Measurements from ENCODE around the gene PLD2. TPM values are rescaled to one million over a fixed set of nuclear protein-coding genes. Genes with fewer than 3 reads are reported as not detected.

PLD2 gene
- total and polyA plus RNA-seq, 5 donors from 2014 or later: 1.6 to 36.4 (median 2.0) TPM

DNA sequence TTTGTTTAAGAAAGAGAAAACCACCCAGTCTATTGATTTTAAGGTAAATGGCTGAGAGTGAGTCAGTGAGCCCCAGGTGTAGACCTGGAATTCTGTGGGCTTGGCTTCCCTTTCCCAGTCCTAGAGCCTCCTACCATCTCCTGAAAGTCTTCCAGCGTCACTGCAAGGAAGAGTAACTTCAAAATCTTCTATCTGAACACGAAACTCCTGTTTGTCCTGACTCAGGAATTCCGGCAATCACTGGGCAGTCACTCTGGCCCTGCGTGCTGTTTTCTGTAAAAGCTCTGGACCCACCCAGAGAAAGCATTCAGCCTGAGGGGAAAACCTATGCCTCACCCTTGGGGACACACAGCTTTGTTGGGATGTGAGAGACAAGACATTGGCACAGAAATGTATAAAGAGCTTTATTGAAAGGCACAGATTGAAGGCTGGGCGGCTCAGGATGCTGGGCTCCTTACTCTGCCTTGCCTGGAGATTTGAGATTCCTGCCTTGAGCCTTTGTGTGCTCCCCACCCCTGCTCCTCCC lies 42.1 kb downstream of the PLD2 start:
- H3K4me3 Mint-ChIP-seq: no peak overlapping the region
- no peak overlapping the region for H3K4me3 ChIP-seq (ENCODE audit: low read depth, low read length)
- H3K36me3 Mint-ChIP-seq: peaks cover 33% of the 10 kb centered on the region

DNA sequence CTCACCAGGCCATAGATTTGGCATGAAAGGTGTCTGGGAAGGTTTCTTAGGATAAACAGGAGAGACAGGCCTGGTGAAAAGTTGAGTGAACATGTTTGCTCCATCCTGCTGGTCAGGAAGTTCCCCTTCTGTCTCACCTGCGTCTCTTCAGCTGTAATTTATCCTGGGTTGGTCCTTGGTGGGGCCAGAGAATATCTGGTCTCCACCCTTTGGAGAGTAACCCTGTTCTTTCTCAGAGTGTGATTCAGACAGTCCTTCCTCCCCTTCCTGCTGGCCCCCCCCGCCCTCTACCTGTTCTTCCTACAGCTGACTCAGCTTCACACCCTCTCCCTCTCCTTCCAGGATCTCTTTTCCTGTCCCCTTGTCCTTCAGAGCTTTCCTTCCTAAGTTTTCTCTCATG lies 43.3 kb downstream of the PLD2 start:
- DNase-seq (no peak), ATAC-seq (ENCODE audit: low read depth in 2 of 2) (no peak)
- H3K9me3 ChIP-seq (ENCODE audit: control insufficient read depth in 2 of 2, low read length in 2 of 2): no peaks in the 10 kb centered on the region
- no peak overlapping the region for H3K27ac ChIP-seq (ENCODE audit: insufficient read depth, low read length, poor library complexity, severe bottlenecking)
- peak overlapping the region in 1 of 3 donors; percentile 7 for H3K27ac Mint-ChIP-seq
- H3K4me1 ChIP-seq (ENCODE audit: control insufficient read depth, insufficient read depth, low read length, poor library complexity, severe bottlenecking): no peaks in the 10 kb centered on the region
- peaks cover 28% of the 10 kb centered on the region for H3K36me3 Mint-ChIP-seq
- no peak overlapping the region for H3K4me3 Mint-ChIP-seq
- H3K4me3 ChIP-seq (ENCODE audit: low read depth, low read length): no peak overlapping the region
- peaks cover 16% of the 10 kb centered on the region for H3K36me3 ChIP-seq (ENCODE audit: control insufficient read depth, insufficient read depth, low read length)
- H3K27me3 ChIP-seq (ENCODE audit: control insufficient read depth, insufficient read depth, low read length): no peaks in the 10 kb centered on the region
- H3K4me1 Mint-ChIP-seq: peaks cover 18 to 79% (median 40%) of the 10 kb centered on the region in 4 donors
- H3K9me3 Mint-ChIP-seq: peaks cover 0 to 6% (median 3%) of the 10 kb centered on the region in 7 donors
- peaks cover 4% of the 10 kb centered on the region for H3K27me3 Mint-ChIP-seq

More for the DNA sequence above, 42.1 kb downstream of the PLD2 start:
- ATAC-seq (ENCODE audit: low read depth in 2 of 2): no peak
- DNase-seq: no peak
- Mint-ChIP-seq H3K4me1 (peaks cover 14 to 81% (median 48%) of the 10 kb centered on the region in 4 donors), H3K27ac (peak overlapping the region in 1 of 3 donors; percentile 76), H3K27me3 (peaks cover 4% of the 10 kb centered on the region), H3K9me3 (peaks cover 0 to 6% (median 3%) of the 10 kb centered on the region in 7 donors)
- no peaks in the 10 kb centered on the region for H3K27me3 ChIP-seq (ENCODE audit: control insufficient read depth, insufficient read depth, low read length)
- H3K27ac ChIP-seq (ENCODE audit: insufficient read depth, low read length, poor library complexity, severe bottlenecking): no peak overlapping the region
- no peaks in the 10 kb centered on the region for H3K9me3 ChIP-seq (ENCODE audit: control insufficient read depth in 2 of 2, low read length in 2 of 2)
- no peaks in the 10 kb centered on the region for H3K4me1 ChIP-seq (ENCODE audit: control insufficient read depth, insufficient read depth, low read length, poor library complexity, severe bottlenecking)
- peaks cover 18% of the 10 kb centered on the region for H3K36me3 ChIP-seq (ENCODE audit: control insufficient read depth, insufficient read depth, low read length)

DNA sequence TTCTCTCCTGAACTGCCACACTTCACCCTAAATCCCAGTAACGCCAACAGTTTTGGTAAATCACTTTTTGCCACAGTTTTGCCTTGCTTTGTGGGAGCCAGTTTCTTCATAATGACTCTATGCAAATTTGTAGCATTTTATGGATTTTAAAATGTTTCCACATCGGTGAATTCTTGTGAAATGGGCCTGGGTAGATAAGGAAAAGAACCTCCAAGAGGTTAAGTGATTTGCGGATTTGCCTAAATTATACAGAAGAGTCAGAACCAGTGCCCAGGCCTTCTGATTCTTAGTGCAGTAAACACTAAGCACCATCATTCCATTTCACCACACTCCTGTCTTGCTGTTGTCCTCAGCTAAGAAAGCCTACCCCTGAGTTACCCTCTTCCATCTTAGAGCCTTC lies 44.1 kb downstream of the PLD2 start:
- ATAC-seq (ENCODE audit: low read depth in 2 of 2) (no peak), DNase-seq (no peak)
- Histone ChIP-seq H3K27ac (ENCODE audit: insufficient read depth, low read length, poor library complexity, severe bottlenecking) (no peak overlapping the region), H3K4me1 (ENCODE audit: control insufficient read depth, insufficient read depth, low read length, poor library complexity, severe bottlenecking) (no peaks in the 10 kb centered on the region), H3K9me3 (ENCODE audit: control insufficient read depth in 2 of 2, low read length in 2 of 2) (no peaks in the 10 kb centered on the region), H3K27me3 (ENCODE audit: control insufficient read depth, insufficient read depth, low read length) (no peaks in the 10 kb centered on the region), H3K36me3 (ENCODE audit: control insufficient read depth, insufficient read depth, low read length) (peaks cover 17% of the 10 kb centered on the region), H3K4me3 (ENCODE audit: low read depth, low read length) (no peak overlapping the region)
- Mint-ChIP-seq H3K27ac (peak overlapping the region in 2 of 3 donors; percentile 31 to 86), H3K27me3 (peaks cover 4% of the 10 kb centered on the region), H3K9me3 (peaks cover 0 to 6% (median 3%) of the 10 kb centered on the region in 7 donors), H3K4me1 (peaks cover 18 to 75% (median 36%) of the 10 kb centered on the region in 4 donors), H3K36me3 (peaks cover 29% of the 10 kb centered on the region), H3K4me3 (peak overlapping the region in 1 of 4 donors; percentile 38)

DNA sequence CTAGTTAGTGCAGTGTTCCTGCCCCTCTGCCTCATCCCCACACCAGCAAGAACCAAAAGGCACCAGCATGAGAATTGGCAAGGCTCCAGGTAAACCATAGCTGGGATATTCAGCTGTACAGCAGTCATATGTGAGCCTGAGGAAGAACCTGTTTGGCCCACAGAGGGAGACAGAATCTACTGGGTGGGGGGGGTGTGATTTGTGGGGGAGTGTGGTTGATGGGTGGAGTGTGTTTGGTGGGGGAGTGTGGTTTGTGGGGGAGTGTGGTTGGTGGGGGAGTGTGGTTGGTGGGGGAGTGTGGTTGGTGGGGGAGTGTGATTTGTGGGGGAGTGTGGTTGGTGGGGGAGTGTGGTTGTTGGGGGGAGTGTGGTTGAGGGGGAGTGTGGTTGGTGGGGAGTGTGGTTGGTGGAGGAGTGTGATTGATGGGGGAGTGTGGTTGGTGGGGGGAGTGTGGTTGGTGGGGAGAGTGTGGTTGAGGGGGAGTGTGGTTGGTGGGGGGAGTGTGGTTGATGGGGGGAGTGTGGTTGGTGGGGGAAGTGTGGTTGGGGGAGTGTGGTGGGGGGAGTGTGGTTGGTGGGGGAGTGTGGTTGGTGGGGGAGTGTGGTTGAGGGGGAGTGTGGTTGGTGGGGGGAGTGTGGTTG lies 45.7 kb downstream of the PLD2 start:
- peaks cover 18 to 73% (median 35%) of the 10 kb centered on the region in 4 donors for H3K4me1 Mint-ChIP-seq

DNA sequence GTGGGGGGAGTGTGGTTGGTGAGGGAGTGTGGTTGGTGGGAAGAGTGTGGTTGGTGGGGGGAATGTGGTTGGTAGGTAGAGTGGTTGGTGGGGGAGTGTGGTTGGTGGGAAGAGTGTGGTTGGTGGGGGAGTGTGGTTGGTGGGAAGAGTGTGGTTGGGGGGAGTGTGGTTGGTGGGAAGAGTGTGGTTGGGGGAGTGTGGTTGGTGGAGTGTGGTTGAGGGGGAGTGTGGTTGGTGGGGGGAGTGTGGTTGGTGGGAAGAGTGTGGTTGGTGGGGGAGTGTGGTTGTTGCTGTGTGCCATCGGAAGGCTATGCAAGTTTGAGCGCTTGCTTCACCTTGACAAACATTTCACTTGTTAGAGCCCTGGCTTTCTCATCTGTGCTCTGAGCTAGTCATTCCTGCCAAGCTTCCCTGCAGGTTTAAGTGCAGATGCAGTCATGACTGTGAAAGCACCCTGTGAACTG lies 46.3 kb downstream of the PLD2 start:
- peaks cover 18 to 74% (median 39%) of the 10 kb centered on the region in 4 donors for H3K4me1 Mint-ChIP-seq
- Histone ChIP-seq H3K9me3 (ENCODE audit: control insufficient read depth in 2 of 2, low read length in 2 of 2) (no peaks in the 10 kb centered on the region), H3K4me3 (ENCODE audit: low read depth, low read length) (no peak overlapping the region), H3K36me3 (ENCODE audit: control insufficient read depth, insufficient read depth, low read length) (peaks cover 20% of the 10 kb centered on the region), H3K4me1 (ENCODE audit: control insufficient read depth, insufficient read depth, low read length, poor library complexity, severe bottlenecking) (no peaks in the 10 kb centered on the region), H3K27me3 (ENCODE audit: control insufficient read depth, insufficient read depth, low read length) (no peaks in the 10 kb centered on the region), H3K27ac (ENCODE audit: insufficient read depth, low read length, poor library complexity, severe bottlenecking) (no peak overlapping the region)
- DNase-seq: no peak
- peaks cover 4% of the 10 kb centered on the region for H3K27me3 Mint-ChIP-seq
- peak overlapping the region in 1 of 3 donors; percentile 74 for H3K27ac Mint-ChIP-seq
- H3K36me3 Mint-ChIP-seq: peaks cover 38% of the 10 kb centered on the region
- H3K4me3 Mint-ChIP-seq: no peak overlapping the region
- ATAC-seq (ENCODE audit: low read depth in 2 of 2): no peak
- peaks cover 0 to 6% (median 3%) of the 10 kb centered on the region in 7 donors for H3K9me3 Mint-ChIP-seq

More for the DNA sequence above, 45.7 kb downstream of the PLD2 start:
- Mint-ChIP-seq H3K36me3 (peaks cover 38% of the 10 kb centered on the region), H3K27ac (peak overlapping the region; percentile 44 to 88 (median 48)), H3K4me3 (peak overlapping the region in 2 of 4 donors; percentile 9 to 42), H3K9me3 (peaks cover 0 to 6% (median 3%) of the 10 kb centered on the region in 7 donors), H3K27me3 (peaks cover 4% of the 10 kb centered on the region)
- no peak overlapping the region for H3K4me3 ChIP-seq (ENCODE audit: low read depth, low read length)
- no peaks in the 10 kb centered on the region for H3K9me3 ChIP-seq (ENCODE audit: control insufficient read depth in 2 of 2, low read length in 2 of 2)
- no peak for ATAC-seq (ENCODE audit: low read depth in 2 of 2)
- H3K27ac ChIP-seq (ENCODE audit: insufficient read depth, low read length, poor library complexity, severe bottlenecking): peak overlapping the region; percentile 25
- H3K27me3 ChIP-seq (ENCODE audit: control insufficient read depth, insufficient read depth, low read length): no peaks in the 10 kb centered on the region
- no peaks in the 10 kb centered on the region for H3K4me1 ChIP-seq (ENCODE audit: control insufficient read depth, insufficient read depth, low read length, poor library complexity, severe bottlenecking)
- peaks cover 20% of the 10 kb centered on the region for H3K36me3 ChIP-seq (ENCODE audit: control insufficient read depth, insufficient read depth, low read length)
- DNase-seq: peak in 2 of 3 donors; percentile 24 to 27

DNA sequence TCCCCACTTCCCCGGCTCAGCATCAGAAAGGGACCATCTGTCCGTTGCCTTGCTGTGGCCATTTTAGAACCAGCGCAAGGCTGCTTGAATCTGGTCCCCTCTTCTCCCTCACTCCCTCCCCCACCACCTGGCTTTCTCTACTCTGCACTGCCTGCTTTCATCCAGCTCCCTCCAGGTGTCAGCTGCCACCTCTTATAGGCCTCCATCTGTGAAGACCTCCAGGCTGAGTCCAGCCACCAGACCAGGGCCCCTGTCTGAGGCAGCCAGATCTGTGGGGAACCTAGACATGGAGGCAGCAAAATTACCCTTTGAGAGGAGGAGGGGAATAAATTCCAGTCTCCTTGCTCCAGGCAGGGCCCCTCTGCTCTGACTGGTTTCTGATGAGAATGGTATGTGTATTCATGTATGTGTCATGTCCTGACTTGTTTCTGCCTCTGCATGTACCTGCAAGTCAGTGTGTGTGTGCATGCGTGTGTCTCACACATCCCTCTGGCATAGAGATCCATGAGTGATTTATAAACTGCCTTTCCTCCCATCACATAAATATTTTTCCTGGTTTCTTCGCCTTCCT lies 47.2 kb downstream of the PLD2 start:
- Histone ChIP-seq H3K4me3 (ENCODE audit: low read depth, low read length) (no peak overlapping the region), H3K27ac (ENCODE audit: insufficient read depth, low read length, poor library complexity, severe bottlenecking) (no peak overlapping the region), H3K36me3 (ENCODE audit: control insufficient read depth, insufficient read depth, low read length) (peaks cover 22% of the 10 kb centered on the region), H3K9me3 (ENCODE audit: control insufficient read depth in 2 of 2, low read length in 2 of 2) (no peaks in the 10 kb centered on the region), H3K27me3 (ENCODE audit: control insufficient read depth, insufficient read depth, low read length) (no peaks in the 10 kb centered on the region), H3K4me1 (ENCODE audit: control insufficient read depth, insufficient read depth, low read length, poor library complexity, severe bottlenecking) (no peaks in the 10 kb centered on the region)
- DNase-seq (no peak), ATAC-seq (ENCODE audit: low read depth in 2 of 2) (no peak)
- peak overlapping the region in 1 of 4 donors; percentile 63 for H3K4me3 Mint-ChIP-seq
- peaks cover 38% of the 10 kb centered on the region for H3K36me3 Mint-ChIP-seq
- H3K27ac Mint-ChIP-seq: peak overlapping the region in 1 of 3 donors; percentile 37
- peaks cover 0 to 6% (median 3%) of the 10 kb centered on the region in 7 donors for H3K9me3 Mint-ChIP-seq
- peaks cover 18 to 72% (median 39%) of the 10 kb centered on the region in 4 donors for H3K4me1 Mint-ChIP-seq
- peaks cover 4% of the 10 kb centered on the region for H3K27me3 Mint-ChIP-seq

DNA sequence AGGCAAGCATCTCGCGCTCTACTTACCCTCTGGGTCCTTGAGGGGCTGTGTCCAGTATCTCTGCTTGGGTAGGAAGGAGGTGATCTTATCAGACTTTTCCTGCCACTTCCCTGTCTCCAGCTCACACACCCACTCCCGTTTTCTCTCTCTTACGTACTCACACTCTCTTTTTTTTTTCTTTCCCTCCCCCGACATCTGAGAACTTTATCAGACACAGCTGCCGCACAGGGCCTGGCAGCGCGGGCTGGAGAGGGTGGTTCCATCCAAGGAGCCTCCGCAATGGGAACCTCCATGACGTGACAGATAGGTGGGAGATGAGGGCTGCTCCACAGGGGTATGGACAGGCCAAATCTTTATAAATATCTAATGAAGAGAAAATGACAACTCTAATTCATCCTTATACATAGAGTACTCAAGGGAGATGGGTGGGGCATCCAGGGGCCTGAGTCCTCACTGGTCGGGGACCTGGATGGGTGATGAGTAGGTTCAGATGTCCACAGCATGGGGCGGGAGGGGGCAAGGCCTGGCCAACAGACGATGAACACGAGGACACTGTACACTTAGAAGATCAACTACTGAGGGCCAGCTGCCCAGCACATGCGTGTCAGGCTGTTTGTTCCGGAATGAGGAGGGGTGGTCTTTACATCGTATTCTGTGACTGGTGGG lies 49.5 kb downstream of the PLD2 start:
- H3K4me3 Mint-ChIP-seq: peak overlapping the region in 2 of 4 donors; percentile 38 to 40
- peaks cover 0 to 6% (median 3%) of the 10 kb centered on the region in 7 donors for H3K9me3 Mint-ChIP-seq
- no peak for DNase-seq
- peaks cover 32% of the 10 kb centered on the region for H3K36me3 Mint-ChIP-seq
- Histone ChIP-seq H3K4me1 (ENCODE audit: control insufficient read depth, insufficient read depth, low read length, poor library complexity, severe bottlenecking) (no peaks in the 10 kb centered on the region), H3K9me3 (ENCODE audit: control insufficient read depth in 2 of 2, low read length in 2 of 2) (no peaks in the 10 kb centered on the region), H3K4me3 (ENCODE audit: low read depth, low read length) (no peak overlapping the region), H3K27ac (ENCODE audit: insufficient read depth, low read length, poor library complexity, severe bottlenecking) (no peak overlapping the region), H3K27me3 (ENCODE audit: control insufficient read depth, insufficient read depth, low read length) (no peaks in the 10 kb centered on the region), H3K36me3 (ENCODE audit: control insufficient read depth, insufficient read depth, low read length) (peaks cover 34% of the 10 kb centered on the region)
- no peak for ATAC-seq (ENCODE audit: low read depth in 2 of 2)
- H3K27ac Mint-ChIP-seq: peak overlapping the region; percentile 32 to 64 (median 44)
- peaks cover 14 to 55% (median 29%) of the 10 kb centered on the region in 4 donors for H3K4me1 Mint-ChIP-seq
- peaks cover 4% of the 10 kb centered on the region for H3K27me3 Mint-ChIP-seq
